Adipose tissue (tissue), 3 donors: ENCODE results near the gene FOXF1. TPM values are rescaled to one million over a fixed set of nuclear protein-coding genes. Genes with fewer than 3 reads are reported as not detected.

Source experiments
- H3K27ac ChIP-seq: one replicate; pipeline ENCODE4 v1.5.1; 2013; ENCODE audit warnings: low read depth, low read length
- WGBS, 3 donors: extraction: QIAGEN DNeasy Blood & Tissue Kit; methylation state at CpG; one replicate each; pipeline ENCODE4 v1.1.7; 2013; 5-methylcytosine and 5-hydroxymethylcytosine counted together
- polyA plus RNA-seq, 3 donors: library from polyadenylated mRNA; stranded (reverse); fragments of 200-250 nt; gene quantifications; one replicate each; pipeline ENCODE4 v1.2.3, GENCODE V29; 2013
- donor health status: healthy with polysubstance abuse.
- donor health status: Bipolar disorder and iron deficiency.
- donor health status: healthy.

The FOXF1 gene
- polyA plus RNA-seq, 3 donors = 0.41 to 5.8 (median 1.8) TPM

DNA sequence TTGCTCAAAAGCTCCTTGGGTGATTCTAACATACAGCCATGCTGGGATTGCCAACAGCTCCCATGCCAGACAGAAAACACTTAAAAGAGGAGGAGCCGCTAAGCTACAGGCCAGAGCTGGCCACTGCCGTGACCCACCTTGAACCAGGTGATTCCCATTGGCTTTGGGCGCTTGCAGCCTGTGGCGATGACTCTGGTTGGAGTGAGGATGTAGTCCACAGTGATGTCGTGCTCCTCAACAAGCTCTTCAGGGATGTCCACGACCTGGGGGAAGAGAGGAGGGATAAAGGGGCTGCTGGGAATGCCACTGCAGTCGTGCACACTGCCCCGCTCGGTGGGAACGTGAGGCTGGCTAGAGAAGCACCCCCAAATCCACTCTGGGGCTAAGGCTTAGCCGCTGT, 31.2 kb downstream of the FOXF1 start:
- WGBS, 3 donors = 94 to 98% (median 95%) methylated on average over 10 to 11 of the region's 11 CpGs
- H3K27ac ChIP-seq = no peak overlapping the region

DNA sequence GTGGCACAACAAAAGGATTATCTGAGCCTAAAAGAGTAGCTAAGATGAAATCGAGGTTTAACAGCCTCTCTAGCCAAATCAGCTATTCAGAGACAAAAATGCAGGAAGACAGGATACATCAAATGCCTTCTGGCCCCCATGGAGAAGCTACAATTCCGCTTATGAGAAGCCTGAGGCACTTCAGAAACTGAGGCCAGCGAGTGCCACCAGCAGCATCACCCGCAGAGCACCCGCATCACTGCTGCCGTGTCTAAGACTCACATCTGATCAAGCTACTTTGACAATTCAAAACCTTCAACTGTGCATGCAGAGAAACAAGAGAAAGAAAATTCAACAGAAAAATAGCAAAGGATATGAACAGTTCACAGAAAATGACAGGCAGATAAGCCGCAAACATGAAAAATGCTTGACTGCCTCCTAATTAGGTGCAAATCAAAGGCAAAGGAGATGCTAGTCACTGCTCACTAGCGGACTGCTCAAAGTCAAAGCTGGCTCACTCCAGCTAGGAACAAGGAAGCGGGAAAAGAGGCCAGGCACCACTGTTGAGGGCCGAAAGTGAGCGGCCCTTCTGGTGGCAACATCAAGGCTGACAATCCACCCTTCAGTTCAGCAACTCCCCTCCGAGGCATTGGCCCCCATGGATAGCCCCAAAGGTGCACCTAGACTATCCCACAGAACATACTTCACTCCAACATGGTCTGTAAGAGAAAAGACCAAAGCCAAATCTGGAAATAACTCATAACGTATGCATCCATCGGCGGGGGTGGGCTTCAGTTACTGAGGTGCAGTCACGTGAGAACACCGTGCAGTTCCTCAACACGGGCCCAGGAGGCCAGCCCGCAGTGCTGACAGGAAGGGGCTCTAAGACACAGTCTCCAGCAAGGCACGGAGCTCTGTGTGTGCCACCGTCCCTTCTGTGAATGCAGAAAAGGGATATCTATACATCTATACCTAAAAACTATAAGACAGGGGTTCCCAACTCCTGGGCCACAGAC, 32.7 kb downstream of the FOXF1 start:
- no peak overlapping the region for H3K27ac ChIP-seq
- WGBS, 3 donors = 88 to 90% (median 90%) methylated on average over 21 of the region's 21 CpGs

DNA sequence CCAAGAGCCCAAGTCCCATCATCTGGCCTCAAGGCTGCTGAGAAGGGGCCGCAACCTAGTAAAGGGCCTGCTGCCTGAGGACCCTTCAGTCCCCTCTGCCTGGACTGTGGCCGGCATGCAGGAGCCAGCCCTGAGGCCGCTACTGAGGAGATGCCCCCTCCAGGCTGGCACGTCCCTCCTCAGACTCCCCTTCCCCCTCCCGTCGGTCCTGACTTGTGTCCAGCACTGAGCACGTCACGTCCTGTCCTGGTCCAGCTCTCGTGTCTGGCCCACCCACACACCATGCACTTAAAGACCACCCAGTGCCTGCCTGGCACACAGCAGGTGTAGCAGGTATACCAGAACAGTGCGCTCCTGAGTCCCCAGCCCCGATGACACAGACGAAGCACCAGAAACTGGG, 35.2 kb downstream of the FOXF1 start:
- WGBS, 3 donors = 78 to 85% (median 84%) methylated on average over 12 of the region's 12 CpGs
- H3K27ac ChIP-seq = no peak overlapping the region

GRCh38 chr16:86545954-86546637, 35.8 kb downstream of the FOXF1 start:
- H3K27ac ChIP-seq = no peak overlapping the region

GRCh38 chr16:86546638-86547013, 36.3 kb downstream of the FOXF1 start:
- WGBS, 3 donors = 74 to 84% (median 79%) methylated on average over 8 of the region's 8 CpGs
- no peak overlapping the region for H3K27ac ChIP-seq

More at GRCh38 chr16:86545954-86546637, 35.8 kb downstream of the FOXF1 start:
- 81 to 91% (median 81%) methylated on average over 19 of the region's 19 CpGs for WGBS, 3 donors

DNA sequence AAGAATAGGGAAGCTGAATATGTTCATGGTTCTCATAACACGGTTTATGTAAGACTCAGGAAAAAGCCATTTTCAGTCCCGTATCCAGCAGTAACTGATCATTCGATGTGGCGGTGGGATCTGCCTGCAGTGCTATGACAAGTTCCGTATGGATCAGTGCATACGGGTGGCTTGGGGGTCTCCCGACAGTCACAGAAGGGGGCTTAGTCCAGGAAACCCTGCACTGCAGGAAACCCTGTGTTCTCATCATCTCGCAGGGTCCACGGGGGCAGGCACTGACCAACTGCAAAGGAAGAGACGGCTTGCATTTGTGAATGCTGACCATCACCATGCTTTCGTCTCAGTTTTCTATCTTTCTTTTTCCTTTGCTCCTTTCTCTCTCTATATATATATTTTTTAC, 37.0 kb downstream of the FOXF1 start:
- 95% methylated on average over 11 of the region's 11 CpGs for WGBS, 3 donors
- H3K27ac ChIP-seq = no peak overlapping the region

GRCh38 chr16:86549076-86549892, 39.0 kb downstream of the FOXF1 start:
- WGBS, 3 donors = 79 to 85% (median 81%) methylated on average over 8 of the region's 8 CpGs

DNA sequence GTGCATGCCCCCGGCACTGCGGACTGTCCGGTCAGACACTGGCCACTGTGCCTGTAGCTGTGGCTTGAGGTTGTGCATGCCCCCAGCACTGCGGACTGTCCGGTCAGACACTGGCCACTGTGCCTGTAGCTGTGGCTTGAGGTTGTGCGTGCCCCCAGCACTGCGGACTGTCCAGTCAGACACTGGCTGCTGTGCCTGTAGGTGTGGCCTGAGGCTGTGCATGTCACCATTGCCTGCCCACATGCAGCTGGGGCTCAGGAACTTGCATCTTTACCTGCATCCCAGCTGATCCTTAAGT, 39.5 kb downstream of the FOXF1 start:
- H3K27ac ChIP-seq = no peak overlapping the region
- 97 to 100% (median 97%) methylated on average over 7 of the region's 7 CpGs for WGBS, 3 donors

More at GRCh38 chr16:86549076-86549892, 39.0 kb downstream of the FOXF1 start:
- no peak overlapping the region for H3K27ac ChIP-seq

- 96 to 97% (median 97%) methylated on average over 5 of the region's 5 CpGs for WGBS, 3 donors
- no peak overlapping the region for H3K27ac ChIP-seq
Observed at GRCh38 chr16:86550281-86550680, 40.0 kb downstream of the FOXF1 start.

DNA sequence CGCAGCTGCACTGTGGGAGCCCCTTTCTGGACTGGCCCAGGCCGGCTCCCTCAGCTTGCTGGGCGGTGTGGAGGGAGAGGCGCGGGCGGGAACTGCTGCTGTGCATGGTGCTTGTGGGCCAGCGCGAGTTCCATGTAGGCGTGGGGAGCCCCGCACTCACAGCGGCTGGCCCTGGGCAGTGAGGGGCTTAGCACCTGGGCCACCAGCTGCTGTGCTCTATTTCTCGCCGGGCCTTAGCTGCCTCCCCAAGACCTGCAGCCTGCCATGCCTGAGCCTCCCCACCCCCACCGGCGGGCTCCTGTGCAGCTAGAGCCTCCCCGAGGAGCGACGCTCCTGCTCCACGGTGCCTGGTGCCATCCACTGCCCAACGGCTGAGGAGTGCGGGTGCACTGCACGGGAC, 43.0 kb downstream of the FOXF1 start:
- H3K27ac ChIP-seq = no peak overlapping the region
- WGBS, 3 donors = 96 to 97% (median 96%) methylated on average over 22 of the region's 22 CpGs

- H3K27ac ChIP-seq = no peak overlapping the region
- WGBS, 3 donors = 6 to 7% (median 7%) methylated on average over 10 of the region's 10 CpGs
Observed at GRCh38 chr16:86554599-86554916, 44.2 kb downstream of the FOXF1 start.

DNA sequence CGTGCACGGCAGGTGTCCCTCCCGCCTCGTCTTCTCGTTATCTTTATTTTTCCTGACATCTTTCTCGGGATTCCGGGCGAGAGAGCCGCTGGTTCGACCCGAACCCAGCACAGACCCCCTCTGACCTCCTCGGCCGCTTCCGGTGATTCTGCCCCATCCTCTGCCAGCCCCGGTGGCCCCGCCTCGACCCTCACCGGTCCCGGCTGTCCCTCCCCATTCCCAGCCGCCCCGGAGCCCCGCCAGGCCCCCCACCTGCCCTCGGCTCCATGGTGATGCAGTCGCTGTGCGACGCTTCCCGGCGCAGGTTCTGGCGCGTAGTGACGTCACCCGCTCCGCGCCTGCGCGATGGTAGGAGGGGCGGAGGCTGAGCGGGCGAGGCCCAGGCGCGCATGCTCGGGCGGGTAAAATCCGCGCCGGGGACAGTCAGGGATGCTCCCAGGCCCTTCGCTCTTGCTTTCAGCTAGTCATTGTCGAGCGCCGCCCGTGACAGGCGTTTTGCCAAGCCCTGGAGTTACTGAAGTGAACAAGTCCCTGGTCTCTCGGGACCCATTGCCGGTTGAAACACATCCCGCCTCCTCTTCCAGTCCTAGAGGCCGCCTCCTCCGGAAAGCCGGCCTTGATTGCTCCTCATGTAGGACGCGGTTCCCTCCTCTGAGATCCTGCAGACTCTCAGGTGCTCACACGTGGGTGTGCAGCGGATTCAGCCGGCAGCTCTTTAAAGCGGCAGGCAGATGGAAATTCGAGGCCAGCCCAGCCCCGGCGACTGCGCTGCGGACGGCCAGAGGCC, 44.8 kb downstream of the FOXF1 start, which contains the start of gene MTHFSD:
MTHFSD (minus strand) TSS at position 319 of the 787 bp plus-strand sequence; CDS start at position 268, 51 bp downstream.
- no peak within 1 kb of the TSS for H3K27ac ChIP-seq
- 2 to 5% (median 4%) methylated on average over 65 to 70 of the region's 70 CpGs for WGBS, 3 donors

GRCh38 chr16:86555704-86556075, 45.4 kb downstream of the FOXF1 start:
- WGBS, 3 donors = 19 to 36% (median 31%) methylated on average over 17 of the region's 17 CpGs
- no peak overlapping the region for H3K27ac ChIP-seq

DNA sequence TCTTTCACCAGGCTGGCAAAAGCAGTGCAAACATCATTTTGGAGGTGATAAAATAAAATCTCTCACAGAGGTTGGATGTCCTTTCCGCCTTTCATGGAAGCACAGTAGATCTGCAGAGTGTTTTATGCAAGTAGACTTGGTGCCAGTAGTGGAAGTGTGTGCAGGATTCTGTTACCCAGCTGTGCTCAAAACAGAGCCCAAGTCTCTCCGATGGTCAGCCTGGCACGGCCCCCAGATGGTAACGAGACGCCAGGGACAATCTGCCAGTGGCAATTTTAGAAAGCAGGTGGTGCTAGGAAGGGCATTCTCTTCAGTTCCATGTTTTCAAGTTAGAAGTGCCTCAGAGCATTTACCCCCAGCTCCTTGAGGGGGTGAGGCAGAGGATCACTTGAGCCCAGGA, 46.2 kb downstream of the FOXF1 start:
- no peak overlapping the region for H3K27ac ChIP-seq
- WGBS, 3 donors = 51 to 71% (median 70%) methylated on average over 5 of the region's 5 CpGs

DNA sequence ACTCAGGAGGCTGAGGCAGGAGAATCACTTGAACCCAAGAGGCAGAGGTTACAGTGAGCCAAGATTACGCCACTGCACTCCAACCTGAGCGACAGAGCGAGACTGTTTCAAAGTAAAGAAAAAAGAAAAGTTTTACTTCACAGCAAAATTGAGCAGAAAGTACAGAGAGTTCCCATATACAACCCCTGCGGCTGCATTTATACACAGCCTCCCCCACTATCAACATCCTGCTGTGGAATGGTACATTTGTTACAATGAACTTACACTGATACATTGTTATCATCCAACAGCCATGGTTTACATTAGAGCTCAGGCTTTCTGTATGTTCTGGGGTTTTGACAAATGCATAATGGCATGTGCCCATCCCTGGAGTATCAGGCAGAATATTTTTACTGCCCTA, 47.3 kb downstream of the FOXF1 start:
- 75 to 82% (median 77%) methylated on average over 4 of the region's 4 CpGs for WGBS, 3 donors
- no peak overlapping the region for H3K27ac ChIP-seq

GRCh38 chr16:86558355-86559193, 48.2 kb downstream of the FOXF1 start:
- no peak overlapping the region for H3K27ac ChIP-seq
- 69 to 74% (median 72%) methylated on average over 28 of the region's 28 CpGs for WGBS, 3 donors

- H3K27ac ChIP-seq = no peak overlapping the region
- WGBS, 3 donors = 82 to 86% (median 84%) methylated on average over 7 to 9 of the region's 9 CpGs
Observed at GRCh38 chr16:86559802-86560305, 49.5 kb downstream of the FOXF1 start.
